ENCODE results near the gene AGTRAP.

The AGTRAP gene

DNA sequence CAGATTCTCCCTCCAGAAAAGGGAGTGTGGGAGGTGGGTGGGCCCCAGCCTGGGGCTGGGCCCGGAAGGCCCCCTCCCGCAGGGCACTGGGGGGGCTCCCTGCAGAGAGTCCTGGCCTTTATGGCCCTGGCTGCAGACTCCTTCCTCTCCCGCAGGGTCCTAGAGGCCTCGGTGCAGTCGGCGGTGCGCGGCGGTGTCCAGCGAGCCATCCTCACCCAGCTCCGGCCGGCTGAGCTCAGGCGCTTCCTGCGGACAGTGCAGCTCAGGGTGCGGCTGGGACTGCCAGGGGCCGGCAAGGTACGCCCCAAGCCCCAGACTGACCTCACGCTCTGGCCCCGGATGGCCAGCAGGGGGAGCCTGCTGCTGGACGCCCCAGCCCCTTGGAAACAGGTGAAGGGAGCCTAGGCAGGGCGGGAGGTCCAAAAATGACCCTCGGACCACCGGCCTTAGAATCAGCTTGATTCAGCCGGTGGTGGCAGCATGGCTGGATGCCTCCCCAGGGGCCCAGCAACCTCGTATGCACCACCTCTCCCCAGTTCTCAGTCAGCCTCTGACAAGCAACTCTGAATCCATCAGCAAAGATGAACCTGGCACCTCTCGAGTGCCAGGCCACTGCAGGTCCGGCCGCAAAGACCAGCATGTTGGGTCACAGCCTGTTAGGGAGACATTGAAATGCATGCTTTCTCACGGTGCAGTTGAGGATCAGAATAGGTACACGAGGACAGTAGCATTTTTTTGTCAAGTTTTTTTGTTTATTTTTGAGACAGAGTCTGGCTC lies 49.2 kb downstream of the AGTRAP start:
- DNase-seq: peak; percentile 45

DNA sequence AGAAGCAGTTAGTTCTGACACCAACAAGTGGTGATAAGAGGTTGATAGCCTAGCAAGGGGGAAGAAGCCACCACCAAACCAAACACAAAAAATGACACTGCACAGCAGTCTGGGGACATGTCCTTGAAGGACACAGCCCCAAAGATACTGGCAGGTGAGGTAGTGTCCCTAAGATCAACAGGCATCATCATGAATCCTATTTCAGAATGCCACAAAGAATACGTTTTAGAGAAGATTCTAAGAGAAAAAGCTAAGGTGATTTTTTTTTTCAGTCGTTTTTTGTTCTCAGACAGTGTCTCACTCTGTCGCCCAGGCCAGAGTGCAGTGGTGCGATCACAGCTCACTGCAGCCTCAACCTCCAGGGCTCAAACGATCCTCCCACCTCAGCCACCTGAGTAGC lies 50.2 kb downstream of the AGTRAP start:
- DNase-seq: no peak

DNA sequence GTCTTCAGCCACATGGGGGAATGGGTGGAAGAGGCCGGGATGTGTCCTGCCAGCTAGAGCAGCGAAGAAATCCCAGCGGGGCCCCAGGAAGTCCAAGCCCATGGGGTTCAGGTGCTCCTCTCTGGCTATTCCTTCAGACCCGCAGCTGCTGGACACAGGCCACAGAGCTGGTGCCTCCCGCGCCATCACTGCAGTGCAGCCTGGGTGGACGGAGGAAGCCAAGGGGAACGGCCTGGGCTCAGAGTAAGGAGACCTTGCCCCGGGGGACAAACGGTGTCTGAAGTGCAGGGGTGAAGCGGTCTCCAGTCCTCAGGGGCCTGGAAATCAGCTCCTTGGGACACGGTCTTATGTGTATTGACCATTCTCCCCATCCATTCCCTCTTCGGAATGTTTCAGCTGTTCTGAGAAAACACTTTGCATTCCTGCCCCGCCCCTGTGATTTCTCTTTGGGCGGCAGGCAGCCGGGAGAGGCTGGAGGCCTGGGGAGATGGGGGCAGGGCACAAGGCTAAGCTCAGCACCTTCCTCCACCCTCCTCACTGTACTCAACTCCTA lies 51.4 kb downstream of the AGTRAP start:
- no peak for DNase-seq

DNA sequence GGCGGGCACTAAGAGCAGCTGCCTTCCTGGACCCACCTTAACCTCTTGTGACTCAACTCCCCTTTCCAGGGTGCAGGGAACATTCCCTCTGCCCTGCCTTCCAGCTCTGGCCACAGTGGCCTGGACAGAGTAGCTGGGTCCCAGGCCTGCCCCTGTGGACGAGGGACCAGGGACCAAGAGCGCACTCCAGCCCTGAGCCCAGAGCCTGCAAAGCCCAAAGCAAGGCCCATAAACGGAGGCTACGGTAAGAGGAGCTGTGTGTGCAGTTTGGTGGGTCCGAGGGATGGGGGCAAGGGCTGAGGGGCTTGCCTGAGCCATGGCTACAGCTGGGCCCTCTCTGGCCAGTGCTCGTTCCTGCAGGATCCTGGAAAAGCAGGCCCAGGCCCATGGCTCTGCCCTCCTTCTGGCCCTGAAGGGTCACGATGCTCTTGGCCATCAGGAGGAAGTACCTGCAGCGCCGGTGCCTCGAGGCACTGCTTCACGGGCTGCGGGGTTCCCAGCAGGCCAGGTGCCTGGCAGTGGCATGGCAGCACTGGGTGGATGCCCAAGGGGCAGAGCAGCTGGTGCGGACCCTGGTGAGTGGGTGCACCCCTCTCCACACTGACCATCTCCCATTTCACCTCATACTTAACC lies 52.0 kb downstream of the AGTRAP start:
- no peak for DNase-seq

DNA sequence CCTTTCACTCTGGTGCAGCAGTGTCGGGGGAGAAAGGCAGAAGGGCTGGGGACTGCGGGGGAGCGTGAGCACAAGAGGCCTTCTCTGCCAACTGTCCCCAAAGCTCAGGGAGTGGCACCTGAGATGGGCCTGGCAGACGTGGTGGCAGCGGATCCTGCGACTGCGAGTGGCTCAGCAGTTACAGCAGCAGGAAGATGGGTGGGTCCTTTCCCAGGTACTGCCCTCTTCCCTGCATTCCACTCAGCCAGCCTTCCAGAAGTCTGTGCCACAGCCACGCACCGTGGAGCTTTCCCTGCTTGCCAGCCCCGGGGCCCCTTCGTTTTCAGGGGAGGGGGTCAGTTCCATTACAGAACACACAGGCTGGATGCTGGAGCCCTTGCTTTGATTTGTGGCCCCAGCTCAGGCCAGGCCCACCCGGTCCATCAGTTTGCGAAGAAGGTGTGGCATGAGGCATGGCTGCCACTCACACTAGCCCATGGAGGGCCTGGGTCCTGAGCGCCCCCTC lies 52.7 kb downstream of the AGTRAP start:
- no peak for DNase-seq

DNA sequence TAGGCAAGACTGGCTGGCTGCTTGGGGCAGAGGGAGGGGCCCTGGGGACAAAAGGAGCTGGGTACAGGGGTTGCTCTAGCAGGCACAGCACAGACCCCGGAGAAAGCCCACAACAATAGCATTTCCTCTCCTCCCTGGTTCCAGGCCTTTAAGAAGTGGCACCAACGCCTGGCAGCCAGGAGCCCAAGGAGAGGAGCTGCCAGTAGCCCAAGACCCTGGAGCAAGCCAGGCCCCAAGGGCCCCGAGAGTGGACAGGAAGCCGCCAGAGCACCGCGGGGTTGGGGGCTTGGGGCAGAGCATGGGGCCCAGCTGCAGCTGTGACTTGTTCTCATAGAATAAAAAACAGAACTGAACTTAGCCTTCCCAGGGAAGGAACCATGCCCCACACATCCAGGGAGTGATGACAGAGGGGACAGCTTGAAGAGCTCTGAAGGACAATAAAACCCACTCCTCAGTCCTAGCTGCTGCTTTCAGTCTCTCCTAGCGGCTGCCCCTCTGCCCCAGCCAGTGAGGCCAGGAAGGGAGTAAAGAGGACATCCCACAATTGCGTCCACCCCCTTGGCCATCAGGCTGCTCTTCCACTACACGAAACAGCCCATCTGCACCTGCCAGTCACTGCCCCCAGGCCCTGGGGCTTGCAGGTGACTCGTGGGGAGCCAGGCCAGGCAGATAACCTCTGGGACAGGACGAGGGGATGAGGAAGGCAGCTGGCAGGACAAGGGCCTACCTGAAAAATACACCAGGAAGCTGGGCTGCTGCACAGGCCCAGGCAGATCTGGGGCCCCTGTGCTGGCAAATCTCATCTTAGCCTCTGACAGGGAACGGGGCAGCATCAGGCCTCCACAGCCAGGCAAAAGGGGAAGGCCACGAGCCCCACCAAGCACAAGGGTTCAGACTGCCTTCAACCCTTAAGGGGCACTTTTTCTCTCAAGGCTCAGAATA lies 53.5 kb downstream of the AGTRAP start:
- DNase-seq: no peak

DNA sequence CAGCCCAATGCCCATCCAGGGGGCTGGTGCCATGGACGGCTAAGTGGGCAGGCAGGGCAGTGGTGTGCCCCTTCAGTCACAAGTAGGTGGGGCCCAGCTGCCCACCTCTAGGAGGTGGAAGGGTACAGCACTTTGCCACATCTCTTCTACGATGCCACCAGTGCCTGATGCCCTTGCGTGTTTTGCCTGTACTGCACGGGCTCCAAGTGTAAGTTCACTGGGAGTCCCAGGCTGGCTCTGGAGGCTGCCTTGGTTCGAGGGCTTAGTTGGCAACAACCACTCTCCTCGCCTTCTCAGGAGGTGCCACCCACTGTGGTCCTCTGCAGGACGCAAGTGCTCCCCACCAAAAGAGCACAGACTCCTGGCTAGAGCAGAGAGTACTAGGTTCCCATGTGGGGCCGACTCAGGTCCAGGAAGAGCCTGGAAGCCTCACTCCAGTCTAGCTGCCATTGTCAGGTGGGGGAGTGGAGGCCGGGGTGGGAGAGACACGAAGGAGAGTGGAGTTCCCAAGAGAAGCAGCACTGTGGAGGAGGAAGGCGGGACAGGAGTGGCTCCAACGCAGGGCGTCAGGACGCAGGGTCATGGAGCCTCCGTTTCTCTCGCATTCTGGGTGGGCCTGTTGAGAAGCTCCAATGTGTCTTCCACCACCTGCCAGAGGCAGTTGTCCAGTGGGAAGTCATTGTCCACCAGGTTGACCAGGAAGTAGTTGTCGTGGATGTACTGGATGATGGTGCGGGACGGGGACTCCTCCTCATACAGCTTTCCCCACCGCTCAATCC lies 54.4 kb downstream of the AGTRAP start:
- no peak for DNase-seq

DNA sequence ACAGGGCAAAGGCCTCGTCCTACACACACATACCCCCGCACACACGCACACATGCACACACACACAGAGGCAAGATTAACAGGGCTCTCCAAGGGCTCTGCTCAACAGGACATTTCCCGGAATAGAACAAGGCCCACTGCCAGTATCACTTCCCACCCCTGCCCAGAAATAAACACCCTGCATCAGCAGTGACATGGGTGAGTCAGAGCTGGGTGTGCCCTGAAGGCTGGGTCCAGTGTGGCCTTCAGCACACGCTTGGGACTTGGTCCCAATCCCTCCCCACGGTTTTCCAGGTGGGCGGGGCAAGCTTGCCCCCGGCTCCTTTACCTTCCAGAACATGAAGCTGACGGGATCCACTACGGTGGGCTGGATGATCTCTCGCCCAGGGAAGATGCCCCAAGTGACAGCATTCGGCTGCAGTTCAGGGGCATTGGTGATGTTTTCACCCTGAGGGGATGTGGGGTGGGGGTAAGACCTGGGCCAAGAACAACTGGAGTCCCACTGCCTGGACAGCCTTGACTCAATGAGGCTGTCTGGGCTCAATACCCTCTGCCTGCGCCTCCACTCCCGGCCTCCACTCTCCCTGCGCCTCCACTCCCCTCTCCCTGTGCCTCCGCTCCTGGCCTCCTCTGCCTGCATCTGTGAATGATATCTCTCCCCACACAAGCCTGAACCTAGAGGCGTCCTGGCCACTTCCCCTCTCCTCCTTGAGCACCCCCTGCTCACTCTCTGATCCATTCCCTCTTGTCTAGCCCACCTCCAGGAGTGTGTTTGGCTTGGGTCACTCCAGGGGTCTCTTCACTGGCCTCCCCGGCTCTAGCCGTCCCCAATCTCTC lies 55.2 kb downstream of the AGTRAP start:
- no peak for DNase-seq

DNA sequence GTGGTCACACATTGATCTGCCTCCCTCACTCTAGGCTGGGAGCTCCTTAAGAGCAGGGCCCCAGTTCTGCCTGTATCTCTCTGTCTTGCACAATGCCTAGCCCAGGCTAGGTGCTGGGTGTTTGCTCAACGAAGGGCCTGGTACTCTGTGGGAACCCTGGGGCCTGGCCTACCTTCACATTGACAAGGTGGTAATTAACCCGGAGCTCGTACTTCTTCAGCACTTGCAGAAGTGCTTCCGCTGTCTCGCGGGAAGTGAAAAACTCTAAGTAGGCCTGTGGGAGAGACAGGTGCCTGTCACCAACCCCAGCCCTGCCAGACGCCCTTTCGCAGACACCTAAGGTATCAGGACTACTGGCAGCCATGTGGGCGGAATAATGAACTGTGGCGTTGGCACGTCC lies 56.2 kb downstream of the AGTRAP start:
- DNase-seq: no peak

DNA sequence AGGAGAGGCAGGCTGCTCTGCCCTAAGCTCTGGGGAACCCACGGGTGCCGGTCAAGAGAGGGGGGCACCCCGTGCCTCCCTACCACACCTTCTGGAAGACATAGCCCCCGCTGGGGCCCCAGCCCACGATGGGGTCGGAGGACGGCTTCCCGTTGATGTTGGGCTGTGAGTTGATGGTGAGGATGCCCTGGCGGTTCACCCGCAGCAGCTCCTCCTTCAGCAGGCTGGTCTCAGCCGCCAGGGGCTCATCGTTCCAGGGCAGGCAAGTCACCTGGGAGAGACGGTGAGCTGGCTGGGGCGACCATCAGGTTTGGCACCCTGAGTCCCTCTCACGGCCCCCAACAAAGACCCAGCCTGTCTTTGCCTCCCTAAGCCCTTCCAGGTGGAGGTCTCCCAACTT lies 57.9 kb downstream of the AGTRAP start:
- DNase-seq: no peak

DNA sequence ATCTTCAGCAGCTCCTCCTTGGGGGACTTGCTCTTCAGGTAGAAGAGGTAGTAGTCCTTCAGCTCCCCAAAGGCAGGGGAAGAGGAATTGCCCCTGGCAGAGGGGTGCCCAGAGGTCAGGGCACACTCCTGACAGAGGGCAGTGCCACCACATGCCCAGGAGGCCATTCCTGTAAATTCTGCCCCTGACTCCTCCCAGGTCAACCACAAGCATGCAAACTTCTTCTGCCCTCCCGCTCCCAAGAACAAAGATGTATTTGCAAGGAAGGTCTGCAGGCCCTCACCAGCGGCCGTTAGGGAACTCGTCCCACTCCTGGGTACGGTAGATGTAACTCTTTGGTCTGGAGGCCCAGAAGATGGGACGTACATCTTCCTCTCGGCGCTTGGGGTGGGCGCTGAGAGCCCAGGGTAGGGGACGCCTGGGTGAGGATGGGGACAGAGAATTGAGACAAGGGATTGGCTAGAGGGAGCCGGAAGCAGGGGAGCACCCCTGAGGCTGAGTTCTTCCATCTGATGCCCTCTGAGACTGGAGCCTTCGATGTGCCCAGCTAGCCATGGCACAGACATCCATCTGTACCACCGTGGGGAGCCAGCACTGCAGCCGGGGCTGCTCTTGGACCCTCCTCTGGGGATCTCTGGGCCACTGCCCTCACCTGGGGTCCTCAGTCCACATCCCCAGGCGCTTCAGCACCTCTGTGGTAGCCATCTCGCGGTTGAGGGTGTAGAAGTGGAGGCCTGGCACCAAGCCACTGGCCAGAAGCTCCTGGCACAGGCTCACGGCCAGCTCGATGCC lies 58.7 kb downstream of the AGTRAP start:
- no peak for DNase-seq

DNA sequence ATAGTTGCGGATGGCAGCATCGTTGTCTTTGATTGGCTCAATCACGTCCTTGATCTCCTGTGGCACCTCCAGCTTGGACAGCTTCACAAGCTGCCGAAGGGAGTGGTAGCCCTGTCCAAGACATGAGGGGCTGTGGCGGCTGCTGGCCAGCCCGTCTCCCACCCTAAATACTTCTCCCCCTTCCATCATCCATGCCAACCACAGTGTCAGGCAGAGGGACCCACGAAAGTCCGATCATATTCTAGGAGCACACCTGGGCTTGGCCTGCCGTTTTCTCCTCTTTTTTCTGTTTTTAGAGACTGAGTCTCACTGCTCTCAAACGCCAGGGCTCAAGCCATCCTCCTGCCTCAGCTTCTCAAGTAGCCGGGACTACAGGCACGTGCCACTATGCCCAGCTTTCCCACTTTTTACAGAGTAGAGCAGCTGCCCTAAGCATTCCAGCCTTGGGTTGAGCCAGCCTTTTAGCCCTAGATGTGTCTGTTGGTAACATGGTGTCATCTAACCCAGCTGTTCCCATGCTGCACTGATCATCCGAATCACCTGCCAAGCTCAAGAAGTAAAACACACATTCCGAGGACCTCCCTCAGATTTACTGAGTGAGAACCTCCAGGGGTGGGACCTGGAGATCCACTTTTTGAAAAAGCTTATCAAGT lies 59.4 kb downstream of the AGTRAP start:
- no peak for DNase-seq

DNA sequence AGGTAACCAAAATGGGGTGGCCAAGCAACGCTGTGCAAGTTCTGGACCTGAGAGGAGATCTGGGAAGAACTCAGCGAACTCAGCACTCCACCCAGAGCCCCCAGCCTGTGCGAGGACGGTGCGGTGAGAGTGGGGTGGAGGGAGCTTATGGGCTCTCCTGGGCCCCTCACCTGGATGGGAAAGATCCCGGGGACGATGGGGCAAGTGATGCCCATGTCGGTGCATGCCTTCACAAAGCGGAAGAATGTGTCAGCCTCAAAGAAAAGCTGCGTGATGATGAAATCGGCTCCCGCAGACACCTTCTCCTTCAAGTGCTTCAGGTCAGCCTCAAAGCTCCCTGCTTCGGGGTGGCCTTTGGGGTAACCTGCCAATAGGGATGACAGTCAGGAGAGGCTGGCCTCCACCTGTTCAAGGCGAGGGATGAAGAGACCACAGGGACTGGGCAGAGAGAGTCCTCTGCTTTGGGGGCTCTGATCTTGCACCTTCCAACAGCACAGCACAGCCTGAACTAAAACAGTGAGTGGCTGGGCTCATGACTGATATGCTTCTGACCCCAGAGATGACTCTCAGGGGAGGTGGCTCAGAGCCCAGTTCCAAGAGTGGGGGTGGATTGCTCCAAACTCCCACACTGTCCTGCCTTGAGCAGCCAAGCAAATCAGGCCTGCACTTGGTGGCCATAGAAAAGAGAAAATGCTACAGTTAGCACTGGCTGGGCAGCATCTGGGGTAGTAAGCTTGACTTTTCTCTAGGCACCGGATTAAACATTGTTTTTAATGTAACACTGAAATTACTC lies 60.3 kb downstream of the AGTRAP start:
- no peak for DNase-seq

DNA sequence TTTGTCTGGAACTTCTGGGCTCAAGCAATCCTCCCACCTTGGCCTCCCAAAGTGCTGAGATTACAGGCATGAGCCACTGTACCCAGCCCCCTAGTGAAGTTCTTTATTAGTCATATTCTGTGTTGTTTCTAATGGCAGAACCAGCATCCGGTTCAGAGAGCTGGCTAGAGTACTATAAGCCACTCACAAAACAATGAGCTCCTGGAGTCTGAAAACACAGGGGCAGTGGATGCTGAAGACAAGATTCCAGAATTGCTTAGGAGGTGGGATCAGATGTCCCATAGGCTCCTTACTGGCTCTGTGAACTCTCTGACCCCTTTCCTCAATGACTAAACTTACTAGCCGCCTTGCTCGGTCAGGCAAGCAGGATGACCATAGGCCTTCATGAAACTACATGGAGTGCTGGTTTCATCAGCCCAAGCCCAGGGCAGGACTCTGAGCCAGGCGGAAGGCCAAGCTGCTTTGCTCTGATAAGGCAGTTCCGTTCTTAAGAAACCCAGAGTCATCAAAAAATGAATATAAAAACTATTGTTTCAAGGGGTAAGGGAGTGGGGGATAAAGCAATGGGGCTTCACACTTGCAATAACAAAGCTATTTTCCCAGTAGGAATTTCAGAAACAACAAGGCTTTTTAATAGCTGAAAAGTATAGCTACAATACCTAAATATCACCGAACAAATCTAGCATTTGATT lies 61.7 kb downstream of the AGTRAP start:
- no peak for DNase-seq

DNA sequence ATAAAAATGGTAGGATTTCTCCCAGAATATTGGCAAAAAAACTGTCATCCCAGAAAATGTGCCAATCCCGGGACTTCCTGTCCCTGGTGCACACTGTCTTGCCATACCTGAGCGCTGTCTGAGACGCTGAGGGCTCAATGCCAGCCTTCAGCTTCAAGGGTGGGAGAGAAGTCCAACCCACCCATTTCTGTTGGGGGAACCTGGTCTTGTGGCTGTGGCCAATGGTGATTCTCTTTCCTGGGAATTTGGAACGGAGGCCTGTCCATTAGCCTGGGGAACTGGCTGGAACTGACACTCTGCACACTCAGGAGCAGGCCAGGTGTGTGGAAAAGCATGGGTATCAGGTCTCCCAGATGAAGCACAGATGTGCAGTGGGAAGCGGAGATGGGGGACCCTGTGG lies 63.2 kb downstream of the AGTRAP start:
- no peak for DNase-seq

DNA sequence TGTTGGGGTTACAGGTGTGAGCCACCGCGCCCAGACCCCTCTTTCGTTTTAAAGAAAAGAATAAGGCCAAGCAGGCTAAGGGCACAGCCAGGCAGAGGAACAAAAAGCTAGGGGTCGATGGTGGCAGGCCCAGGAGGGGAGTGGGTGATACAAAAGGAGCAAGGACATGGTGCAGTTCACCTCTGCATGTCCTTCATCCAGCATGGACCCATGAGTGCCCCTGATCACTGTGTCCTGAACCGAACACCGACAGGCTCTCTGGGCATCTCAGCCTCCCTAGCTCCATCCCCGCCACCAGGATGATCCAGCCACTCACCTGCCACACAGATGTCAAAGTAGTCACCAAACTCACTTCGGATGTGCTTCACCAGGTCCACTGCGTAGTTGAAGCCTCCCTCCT lies 64.0 kb downstream of the AGTRAP start:
- no peak for DNase-seq

DNA sequence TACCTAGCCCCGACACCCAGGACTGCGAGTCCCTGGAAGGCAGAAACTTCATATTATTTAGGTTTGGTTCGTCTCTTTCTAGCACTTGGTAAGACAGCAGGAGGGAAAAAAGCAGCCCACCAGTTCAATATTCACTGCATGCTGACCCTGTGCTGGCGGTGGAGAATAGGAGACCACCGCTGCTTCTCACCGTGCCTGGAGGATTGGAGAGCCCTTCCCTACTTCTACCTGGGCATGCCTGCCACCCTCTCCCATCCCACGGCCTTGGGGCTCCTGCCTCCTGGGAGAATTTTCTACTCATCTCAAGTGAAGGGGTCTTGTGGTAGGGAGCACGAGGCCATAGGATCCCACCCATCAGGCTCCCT lies 64.4 kb downstream of the AGTRAP start:
- DNase-seq: no peak
